ENCODE data around the gene RTCA.
"Not testable (repeated sequence)": the region's sequence is repeated elsewhere in the genome, so short reads cannot be mapped to it uniquely, and the experiment has no call there.

Gene RTCA

GRCh38 chr1:100232156-100232555 lies 33.9 kb upstream of the RTCA start (continued):
- TF ChIP-seq POU6F1 (CRISPR knock-in tag; IDR thresholded peaks at IDR 0.05; ENCODE audit: borderline replicate concordance, low read depth): no peak

GRCh38 chr1:100233566-100233965 lies 32.5 kb upstream of the RTCA start:
- not testable (repeated sequence) for ATAC-seq

GRCh38 chr1:100234432-100234831 lies 31.6 kb upstream of the RTCA start:
- no peak for ATAC-seq
- no peak for TF ChIP-seq POU6F1 (CRISPR knock-in tag; IDR thresholded peaks at IDR 0.05; ENCODE audit: borderline replicate concordance, low read depth)
- TF ChIP-seq CSDC2 (CRISPR knock-in tag; IDR thresholded peaks at IDR 0.05): no peak

GRCh38 chr1:100237091-100237490 lies 28.9 kb upstream of the RTCA start:
- no peak for TF ChIP-seq PATZ1 (CRISPR knock-in tag; IDR thresholded peaks at IDR 0.05; ENCODE audit: borderline replicate concordance)
- no peak for TF ChIP-seq TSHZ2 (CRISPR knock-in tag; IDR thresholded peaks at IDR 0.05)
- no peak for TF ChIP-seq ARNTL (CRISPR knock-in tag; IDR thresholded peaks at IDR 0.05; ENCODE audit: borderline replicate concordance, low read depth)
- no peak for TF ChIP-seq RARB (CRISPR knock-in tag; IDR thresholded peaks at IDR 0.05)
- no peak for TF ChIP-seq ZC3H10 (CRISPR knock-in tag; IDR thresholded peaks at IDR 0.05)
- TF ChIP-seq CSDC2 (CRISPR knock-in tag; IDR thresholded peaks at IDR 0.05): no peak
- no peak for TF ChIP-seq PPARA (CRISPR knock-in tag; IDR thresholded peaks at IDR 0.05; ENCODE audit: borderline replicate concordance)
- no peak for TF ChIP-seq ZFP30 (CRISPR knock-in tag; IDR thresholded peaks at IDR 0.05)
- TF ChIP-seq GLIS3 (CRISPR knock-in tag; IDR thresholded peaks at IDR 0.05): no peak
- no peak for TF ChIP-seq ZNF8 (CRISPR knock-in tag; IDR thresholded peaks at IDR 0.05)
- no peak for TF ChIP-seq ISL1 (CRISPR knock-in tag; IDR thresholded peaks at IDR 0.05)
- no peak for TF ChIP-seq SNAI2 (CRISPR knock-in tag; IDR thresholded peaks at IDR 0.05)
- TF ChIP-seq BACH2 (CRISPR knock-in tag; IDR thresholded peaks at IDR 0.05; ENCODE audit: borderline replicate concordance): no peak
- TF ChIP-seq TOX (CRISPR knock-in tag; IDR thresholded peaks at IDR 0.05; ENCODE audit: borderline replicate concordance): no peak
- no peak for TF ChIP-seq POU6F1 (CRISPR knock-in tag; IDR thresholded peaks at IDR 0.05; ENCODE audit: borderline replicate concordance, low read depth)
- ATAC-seq: no peak

GRCh38 chr1:100239961-100240360 lies 26.1 kb upstream of the RTCA start:
- TF ChIP-seq TSHZ2 (CRISPR knock-in tag; IDR thresholded peaks at IDR 0.05): no peak
- no peak for TF ChIP-seq CSRNP3 (CRISPR knock-in tag; IDR thresholded peaks at IDR 0.05)
- no peak for TF ChIP-seq ZNF8 (CRISPR knock-in tag; IDR thresholded peaks at IDR 0.05)
- no peak for ATAC-seq

Measured in SK-N-SH treated with all-trans-retinoic acid at 6 μM for 48 hours (cell line).